GM12875 (cell line): ENCODE data around the gene ACACA.

Source experiments
- H3K4me3 ChIP-seq: one replicate; pipeline ENCODE4 v1.5.1; 2011; ENCODE audit warnings: low read depth, low read length, control low read depth
- CTCF ChIP-seq: IDR thresholded peaks from 2 replicates; pipeline ENCODE4 v1.5.1; 2011; ENCODE audit warnings: low read depth, mild to moderate bottlenecking, control low read depth, inconsistent platforms, low read length, moderate library complexity, borderline replicate concordance; ENCODE audit not compliant: insufficient read depth

The ACACA gene

GRCh38 chr17:37274461-37274860 lies 132.2 kb downstream of the ACACA start:
- TF ChIP-seq CTCF = no peak
- H3K4me3 ChIP-seq = no peak overlapping the region

- no peak for TF ChIP-seq CTCF
Observed at GRCh38 chr17:37273409-37274051, 133.1 kb downstream of the ACACA start.

GRCh38 chr17:37265446-37266173 lies 141.0 kb downstream of the ACACA start:
- TF ChIP-seq CTCF = no peak
- H3K4me3 ChIP-seq = no peak overlapping the region

More at GRCh38 chr17:37273409-37274051, 133.1 kb downstream of the ACACA start:
- no peak overlapping the region for H3K4me3 ChIP-seq

- no peak overlapping the region for H3K4me3 ChIP-seq
- TF ChIP-seq CTCF = no peak
Observed at GRCh38 chr17:37261286-37261685, 145.3 kb downstream of the ACACA start.

- H3K4me3 ChIP-seq = no peak overlapping the region
- TF ChIP-seq CTCF = no peak
Observed at GRCh38 chr17:37259030-37259735, 147.5 kb downstream of the ACACA start.

- no peak overlapping the region for H3K4me3 ChIP-seq
- no peak for TF ChIP-seq CTCF
Observed at GRCh38 chr17:37256627-37257026, 150.0 kb downstream of the ACACA start.

GRCh38 chr17:37255432-37255831 lies 151.2 kb downstream of the ACACA start:
- no peak overlapping the region for H3K4me3 ChIP-seq
- no peak for TF ChIP-seq CTCF
